ENCODE results near the gene PLOD1. TPM values are rescaled to one million over a fixed set of nuclear protein-coding genes. Genes with fewer than 3 reads are reported as not detected.
A peak's percentile ranks its signal among the peaks of the same experiment; 100 is the strongest.

The PLOD1 gene
- 156 TPM for total RNA-seq (2021; ENCODE audit: unreplicated experiment)
- polyA plus RNA-seq (2012; ENCODE audit: insufficient read length) = 305 TPM
- Bru-seq, nascent RNA = percentile 64 among the genes with signal in this experiment
- percentile 67 among the genes with signal in this experiment for BruChase-seq, experiment 1, labeled RNA remaining after a 2-hour chase
- BruChase-seq, experiment 2, labeled RNA remaining after a 6-hour chase = percentile 75 among the genes with signal in this experiment
- long read RNA-seq, transcript PLOD1-201 (19 exons, 2,940 nt) = major isoform, 121 of 249 reads
- long read RNA-seq, transcript PLOD1-207 (2 exons, 2,339 nt) = minor isoform, 5 of 249 reads
- long read RNA-seq, partial matches to known transcripts = 114 of 249 reads
- long read RNA-seq, other reads (novel, unspliced or antisense) = 9 of 249 reads

DNA sequence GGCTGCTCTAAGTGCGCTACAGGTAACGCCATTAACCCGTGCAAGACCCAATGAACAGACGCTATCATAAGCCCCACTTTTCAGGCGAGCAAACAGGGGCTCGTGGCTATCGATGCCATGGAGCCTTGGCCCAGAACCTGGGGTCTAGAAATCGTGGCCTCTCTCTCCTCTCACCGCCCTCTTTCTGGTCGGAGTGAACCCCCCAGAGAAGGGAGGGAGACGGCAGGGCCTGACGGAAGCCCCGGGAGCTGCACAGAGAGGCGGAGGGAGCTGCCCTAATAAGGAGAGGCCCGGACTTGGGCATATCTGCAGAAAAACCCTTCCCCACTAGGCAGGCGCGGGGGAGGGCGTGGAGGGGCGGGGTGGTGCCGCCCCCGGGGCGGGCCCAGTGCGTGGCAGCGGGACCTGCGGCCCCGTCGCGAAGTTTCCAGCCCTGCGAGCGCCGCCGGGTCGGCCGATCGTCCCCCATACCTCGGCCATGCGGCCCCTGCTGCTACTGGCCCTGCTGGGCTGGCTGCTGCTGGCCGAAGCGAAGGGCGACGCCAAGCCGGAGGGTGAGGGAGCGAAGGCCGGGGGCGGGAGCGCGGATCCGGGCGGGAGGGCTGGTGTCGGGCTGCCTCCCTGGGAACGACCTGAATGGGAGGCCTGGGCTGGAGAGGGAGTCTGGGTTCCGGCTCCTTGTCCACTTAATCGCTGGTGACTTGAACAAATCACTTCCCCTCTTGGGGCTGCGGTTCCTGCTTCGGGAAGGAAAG, at the start of gene PLOD1:
Gene PLOD1, plus strand, starts transcription at position 416 of the 755 bp plus-strand sequence. Its CDS starts 63 bp downstream, at position 479.
- ATAC-seq (peak; percentile 97), DNase-seq (ENCODE audit: low read depth, low spot score) (no peak)
- no TSS peak for BruUV-seq (replicated peaks)
- Histone ChIP-seq H3K27me3 (ENCODE audit: control insufficient read depth, insufficient read depth, low read length) (no peaks in the 10 kb centered on the region), H3K36me3 (ENCODE audit: control insufficient read depth, insufficient read depth, low read length) (no peaks in the 10 kb centered on the region; the same call in 1 of the 2 replicates), H3K4me3 (ENCODE audit: low read depth in 2 of 2, low read length in 2 of 2) (peak within 1 kb of the TSS; percentile 65 to 70), H3K9me3 (ENCODE audit: control insufficient read depth, insufficient read depth, low read depth, low read length) (no peaks in the 10 kb centered on the region), H3K27ac (ENCODE audit: low read length) (peak within 1 kb of the TSS; percentile 90), H3K4me1 (ENCODE audit: control insufficient read depth, insufficient read depth, low read length) (peaks cover 31% of the 10 kb centered on the region)
- TF ChIP-seq POLR2AphosphoS5 (IDR thresholded peaks at IDR 0.05; ENCODE audit: low read depth, low read length) = peak; percentile 75
- TF ChIP-seq TCF7L2 (IDR thresholded peaks at IDR 0.05; ENCODE audit: low read depth, low read length) = no peak
- peak; percentile 68; the same call in 1 of the 2 replicates for TF ChIP-seq SIN3A (IDR thresholded peaks at IDR 0.05; ENCODE audit: borderline replicate concordance, insufficient read depth, low read depth, low read length)
- POLR2A ChIA-PET = interaction anchor here (0.6 kb wide), 2 partner anchors 30 to 280 kb away, joined by 5 to 7 read pairs; no protein-coding TSS in a partner anchor
- in situ Hi-C loops (cut with HindIII; ENCODE audit: low pct_unique_long_range_greater_than_20kb, low sequenced_read_pairs) (no loop called here), intact Hi-C loops (cut with micrococcal nuclease; ENCODE audit: unreplicated experiment) (no loop called here)
- CTCF ChIA-PET = interaction anchor here (0.6 kb wide), 1 partner anchor 111 kb away, joined by 3 read pairs; no protein-coding TSS in a partner anchor

DNA sequence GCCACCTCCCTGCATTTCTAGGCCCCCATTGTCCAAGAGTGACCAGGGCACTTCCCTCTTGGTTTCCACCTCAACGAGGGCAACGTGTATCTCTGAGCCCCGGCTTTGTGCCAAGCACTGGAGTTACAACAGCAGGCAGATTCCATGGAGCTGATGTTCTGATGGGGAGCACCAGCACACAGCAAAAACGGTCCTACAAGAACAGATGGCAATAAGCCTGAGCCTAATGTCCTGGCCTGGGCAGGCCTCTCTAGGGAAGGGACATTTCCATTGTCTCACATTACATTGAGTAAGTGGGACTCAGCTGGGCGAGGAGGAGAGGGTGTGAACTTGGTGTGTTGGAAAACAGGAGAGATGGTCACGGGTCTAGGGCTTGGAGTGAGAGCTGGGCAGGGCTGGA, 48.6 kb upstream of the PLOD1 start:
- H3K4me3 ChIP-seq (ENCODE audit: low read depth in 2 of 2, low read length in 2 of 2) = no peak overlapping the region
- TF ChIP-seq TCF7L2 (IDR thresholded peaks at IDR 0.05; ENCODE audit: low read depth, low read length) (no peak), SIN3A (IDR thresholded peaks at IDR 0.05; ENCODE audit: borderline replicate concordance, insufficient read depth, low read depth, low read length) (no peak), POLR2AphosphoS5 (IDR thresholded peaks at IDR 0.05; ENCODE audit: low read depth, low read length) (no peak)
- TF ChIP-seq, protein P1, sequence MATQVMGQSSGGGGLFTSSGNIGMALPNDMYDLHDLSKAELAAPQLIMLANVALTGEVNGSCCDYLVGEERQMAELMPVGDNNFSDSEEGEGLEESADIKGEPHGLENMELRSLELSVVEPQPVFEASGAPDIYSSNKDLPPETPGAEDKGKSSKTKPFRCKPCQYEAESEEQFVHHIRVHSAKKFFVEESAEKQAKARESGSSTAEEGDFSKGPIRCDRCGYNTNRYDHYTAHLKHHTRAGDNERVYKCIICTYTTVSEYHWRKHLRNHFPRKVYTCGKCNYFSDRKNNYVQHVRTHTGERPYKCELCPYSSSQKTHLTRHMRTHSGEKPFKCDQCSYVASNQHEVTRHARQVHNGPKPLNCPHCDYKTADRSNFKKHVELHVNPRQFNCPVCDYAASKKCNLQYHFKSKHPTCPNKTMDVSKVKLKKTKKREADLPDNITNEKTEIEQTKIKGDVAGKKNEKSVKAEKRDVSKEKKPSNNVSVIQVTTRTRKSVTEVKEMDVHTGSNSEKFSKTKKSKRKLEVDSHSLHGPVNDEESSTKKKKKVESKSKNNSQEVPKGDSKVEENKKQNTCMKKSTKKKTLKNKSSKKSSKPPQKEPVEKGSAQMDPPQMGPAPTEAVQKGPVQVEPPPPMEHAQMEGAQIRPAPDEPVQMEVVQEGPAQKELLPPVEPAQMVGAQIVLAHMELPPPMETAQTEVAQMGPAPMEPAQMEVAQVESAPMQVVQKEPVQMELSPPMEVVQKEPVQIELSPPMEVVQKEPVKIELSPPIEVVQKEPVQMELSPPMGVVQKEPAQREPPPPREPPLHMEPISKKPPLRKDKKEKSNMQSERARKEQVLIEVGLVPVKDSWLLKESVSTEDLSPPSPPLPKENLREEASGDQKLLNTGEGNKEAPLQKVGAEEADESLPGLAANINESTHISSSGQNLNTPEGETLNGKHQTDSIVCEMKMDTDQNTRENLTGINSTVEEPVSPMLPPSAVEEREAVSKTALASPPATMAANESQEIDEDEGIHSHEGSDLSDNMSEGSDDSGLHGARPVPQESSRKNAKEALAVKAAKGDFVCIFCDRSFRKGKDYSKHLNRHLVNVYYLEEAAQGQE (IDR thresholded peaks at IDR 0.05; ENCODE audit: insufficient read depth in 1 of 2, low read depth in 2 of 2, low read length in 1 of 2) = no peak
- TF ChIP-seq, protein P2, sequence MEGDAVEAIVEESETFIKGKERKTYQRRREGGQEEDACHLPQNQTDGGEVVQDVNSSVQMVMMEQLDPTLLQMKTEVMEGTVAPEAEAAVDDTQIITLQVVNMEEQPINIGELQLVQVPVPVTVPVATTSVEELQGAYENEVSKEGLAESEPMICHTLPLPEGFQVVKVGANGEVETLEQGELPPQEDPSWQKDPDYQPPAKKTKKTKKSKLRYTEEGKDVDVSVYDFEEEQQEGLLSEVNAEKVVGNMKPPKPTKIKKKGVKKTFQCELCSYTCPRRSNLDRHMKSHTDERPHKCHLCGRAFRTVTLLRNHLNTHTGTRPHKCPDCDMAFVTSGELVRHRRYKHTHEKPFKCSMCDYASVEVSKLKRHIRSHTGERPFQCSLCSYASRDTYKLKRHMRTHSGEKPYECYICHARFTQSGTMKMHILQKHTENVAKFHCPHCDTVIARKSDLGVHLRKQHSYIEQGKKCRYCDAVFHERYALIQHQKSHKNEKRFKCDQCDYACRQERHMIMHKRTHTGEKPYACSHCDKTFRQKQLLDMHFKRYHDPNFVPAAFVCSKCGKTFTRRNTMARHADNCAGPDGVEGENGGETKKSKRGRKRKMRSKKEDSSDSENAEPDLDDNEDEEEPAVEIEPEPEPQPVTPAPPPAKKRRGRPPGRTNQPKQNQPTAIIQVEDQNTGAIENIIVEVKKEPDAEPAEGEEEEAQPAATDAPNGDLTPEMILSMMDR (IDR thresholded peaks at IDR 0.05) = no peak
- ChIA-PET POLR2A (no interaction called here), CTCF (no interaction called here)
- H3K4me1 ChIP-seq (ENCODE audit: control insufficient read depth, insufficient read depth, low read length) = no peaks in the 10 kb centered on the region
- DNase-seq (ENCODE audit: low read depth, low spot score) (no peak), ATAC-seq (no peak)
- H3K27me3 ChIP-seq (ENCODE audit: control insufficient read depth, insufficient read depth, low read length) = no peaks in the 10 kb centered on the region
- no peak overlapping the region for H3K27ac ChIP-seq (ENCODE audit: low read length)
- H3K36me3 ChIP-seq (ENCODE audit: control insufficient read depth, insufficient read depth, low read length) = no peaks in the 10 kb centered on the region
- BruUV-seq (replicated peaks) = no TSS peak
- in situ Hi-C loops (cut with HindIII; ENCODE audit: low pct_unique_long_range_greater_than_20kb, low sequenced_read_pairs) (no loop called here), intact Hi-C loops (cut with micrococcal nuclease; ENCODE audit: unreplicated experiment) (no loop called here)
- no peaks in the 10 kb centered on the region for H3K9me3 ChIP-seq (ENCODE audit: control insufficient read depth, insufficient read depth, low read depth, low read length)

Measured in Panc1 (cell line).